IMR-90 (cell line): Measurements from ENCODE around the gene SCNN1B. TPM values are rescaled to one million over a fixed set of nuclear protein-coding genes. Genes with fewer than 3 reads are reported as not detected.

Source experiments
- ATAC-seq: fragments of 200-7000 bp; cut with Tn5 transposase; 2 replicates; pipeline ENCODE4 v1.9.1; 2020; ENCODE audit warnings: low read depth, mild to moderate bottlenecking, moderate library complexity
- BruUV-seq: library from RNA; stranded (reverse); fragments of 400-500 nt; replicated peaks from 2 replicates; lab custom pipeline; 2021; lab: Mats Ljungman, UMichigan
- CTCF ChIA-PET: fragments of 300-600 bp; formaldehyde crosslinking; extraction: SDS; loops from one replicate; lab custom pipeline; 2021; ENCODE audit warnings: antibody characterized with exemption; lab: Yijun Ruan, JAX
- POLR2A ChIA-PET: fragments of 300-600 bp; sonication (Branson Sonifier 250); formaldehyde crosslinking; loops from one replicate; lab custom pipeline; 2022; ENCODE audit warnings: antibody characterized with exemption; ENCODE audit not compliant: unreplicated experiment; lab: Charles Lee
- DNase-seq: peaks from one replicate; pipeline ENCODE4 v3.0.0; 2013
- H2AFZ ChIP-seq: replicated peaks from 2 replicates; pipeline ENCODE3; 2013; ENCODE audit warnings: low read length, mild to moderate bottlenecking; ENCODE audit not compliant: poor library complexity
- H2AK5ac ChIP-seq: 2 replicates; pipeline ENCODE4 v1.6.1; 2013; ENCODE audit warnings: low read depth, low read length, inconsistent platforms
- H2AK9ac ChIP-seq: replicated peaks from 2 replicates; pipeline ENCODE3; 2013; ENCODE audit warnings: mild to moderate bottlenecking, low read depth, low read length, moderate library complexity; ENCODE audit not compliant: poor library complexity
- H2BK120ac ChIP-seq: 2 replicates; pipeline ENCODE4 v1.6.1; 2013; ENCODE audit warnings: low read depth, low read length, inconsistent platforms
- H2BK15ac ChIP-seq: 3 replicates; pipeline ENCODE4 v1.6.1; 2013; ENCODE audit warnings: low read depth, low read length, inconsistent platforms
- H2BK20ac ChIP-seq: 2 replicates; pipeline ENCODE4 v1.6.1; 2013; ENCODE audit warnings: low read depth, mild to moderate bottlenecking, inconsistent platforms, low read length, moderate library complexity
- H2BK5ac ChIP-seq: 2 replicates; pipeline ENCODE4 v1.6.1; 2013; ENCODE audit warnings: mild to moderate bottlenecking, low read depth, low read length, inconsistent platforms; ENCODE audit not compliant: poor library complexity, severe bottlenecking
- H3K14ac ChIP-seq: replicated peaks from 2 replicates; pipeline ENCODE4 v1.6.1; 2013; ENCODE audit warnings: low read depth, low read length, inconsistent platforms
- H3K18ac ChIP-seq: 2 replicates; pipeline ENCODE4 v1.6.1; 2013; ENCODE audit warnings: low read depth, low read length, control low read depth
- H3K23ac ChIP-seq: 2 replicates; pipeline ENCODE4 v1.6.1; 2013; ENCODE audit warnings: low read depth, low read length, inconsistent platforms
- H3K27ac ChIP-seq: 2 replicates; pipeline ENCODE4 v1.5.1; 2013; ENCODE audit warnings: mild to moderate bottlenecking, control low read depth, low read length; ENCODE audit not compliant: insufficient read depth
- H3K27me3 ChIP-seq: 2 replicates; pipeline ENCODE4 v1.6.1; 2013; ENCODE audit warnings: low read length; ENCODE audit not compliant: control insufficient read depth, insufficient read depth
- H3K36me3 ChIP-seq: 2 replicates; pipeline ENCODE4 v1.6.1; 2013; ENCODE audit warnings: low read length, mixed read lengths; ENCODE audit not compliant: control insufficient read depth, insufficient read depth
- H3K4ac ChIP-seq: 2 replicates; pipeline ENCODE4 v1.6.1; 2013; ENCODE audit warnings: low read depth, low read length, inconsistent platforms
- H3K4me1 ChIP-seq: 2 replicates; pipeline ENCODE4 v1.6.1; 2013; ENCODE audit warnings: low read length, mixed read lengths; ENCODE audit not compliant: control insufficient read depth, insufficient read depth
- H3K4me2 ChIP-seq: 2 replicates; pipeline ENCODE4 v1.6.1; 2013; ENCODE audit warnings: low read depth, mild to moderate bottlenecking, control low read depth, low read length, moderate library complexity
- H3K4me3 ChIP-seq: 2 replicates; pipeline ENCODE4 v1.5.1; 2013; ENCODE audit warnings: low read depth, mild to moderate bottlenecking, control low read depth, low read length, moderate library complexity; ENCODE audit not compliant: insufficient read depth
- H3K56ac ChIP-seq: 2 replicates; pipeline ENCODE4 v1.6.1; 2013; ENCODE audit warnings: low read length, inconsistent platforms; ENCODE audit not compliant: insufficient read depth; ENCODE audit errors: extremely low read depth
- H3K79me1 ChIP-seq, 2 experiments: 2 replicates each; pipeline ENCODE4 v1.6.1; 2013; ENCODE audit warnings: low read length in 2 of 2, inconsistent platforms in 1 of 2, low read depth in 1 of 2
- H3K9ac ChIP-seq: 2 replicates; pipeline ENCODE4 v1.6.1; 2013; ENCODE audit warnings: low read depth, low read length, control low read depth
- H3K9me1 ChIP-seq: 2 replicates; pipeline ENCODE4 v1.6.1; 2013; ENCODE audit warnings: low read length, inconsistent platforms; ENCODE audit not compliant: insufficient read depth
- H3K9me3 ChIP-seq: 2 replicates; pipeline ENCODE4 v1.6.1; 2013; ENCODE audit warnings: low read length; ENCODE audit not compliant: control insufficient read depth, insufficient read depth
- H4K20me1 ChIP-seq: 2 replicates; pipeline ENCODE4 v1.6.1; 2013; ENCODE audit warnings: low read length, inconsistent platforms; ENCODE audit not compliant: insufficient read depth
- H4K5ac ChIP-seq: 2 replicates; pipeline ENCODE4 v1.6.1; 2013; ENCODE audit warnings: mild to moderate bottlenecking, low read depth, low read length, control low read depth
- H4K8ac ChIP-seq, 2 experiments: 2 replicates each; pipeline ENCODE4 v1.6.1; 2013; ENCODE audit warnings: low read depth in 2 of 2, low read length in 2 of 2, control low read depth in 1 of 2, inconsistent platforms in 1 of 2
- H4K91ac ChIP-seq: 2 replicates; pipeline ENCODE4 v1.6.1; 2013; ENCODE audit warnings: low read depth, low read length, inconsistent platforms; ENCODE audit not compliant: insufficient read depth
- BHLHE40 ChIP-seq: fragments of 150-350 bp; IDR thresholded peaks from 2 replicates; pipeline ENCODE4 v1.6.1; 2016; ENCODE audit warnings: mild to moderate bottlenecking, low read depth, low read length
- CEBPB ChIP-seq: IDR thresholded peaks from 2 replicates; pipeline ENCODE4 v1.6.1; 2012; ENCODE audit warnings: low read depth, low read length, improper control_type of control experiment
- CHD1 ChIP-seq: IDR thresholded peaks from 2 replicates; pipeline ENCODE4 v1.6.1; 2012; ENCODE audit warnings: low read depth, low read length, improper control_type of control experiment
- MXI1 ChIP-seq: IDR thresholded peaks from 2 replicates; pipeline ENCODE4 v1.6.1; 2012; ENCODE audit warnings: low read depth, mild to moderate bottlenecking, low read length, moderate library complexity, borderline replicate concordance
- NFE2L2 ChIP-seq: fragments of 150-350 bp; IDR thresholded peaks from 2 replicates; pipeline ENCODE4 v1.6.1; 2016; ENCODE audit warnings: low read depth, mild to moderate bottlenecking, low read length
- RAD21 ChIP-seq: IDR thresholded peaks from 2 replicates; pipeline ENCODE4 v1.6.1; 2012; ENCODE audit warnings: low read length, improper control_type of control experiment
- RCOR1 ChIP-seq: IDR thresholded peaks from 2 replicates; pipeline ENCODE4 v1.6.1; 2012; ENCODE audit warnings: mild to moderate bottlenecking, low read length, improper control_type of control experiment; ENCODE audit not compliant: insufficient replicate concordance
- RFX5 ChIP-seq: IDR thresholded peaks from 2 replicates; pipeline ENCODE4 v1.8.0; 2012; ENCODE audit warnings: low read depth, mild to moderate bottlenecking, low read length, moderate library complexity
- SMC3 ChIP-seq: fragments of 150-350 bp; IDR thresholded peaks from 2 replicates; pipeline ENCODE4 v1.6.1; 2016; ENCODE audit warnings: low read depth, mild to moderate bottlenecking, antibody characterized with exemption, low read length, moderate library complexity
- WGBS, 2 experiments: methylation state at CpG; one replicate each; pipeline versions ENCODE4 v1.1.5 to v1.1.7; 2013; ENCODE audit warnings: missing lambda C conversion rate in 2 of 2; ENCODE audit not compliant: insufficient read length in 1 of 2; ENCODE audit errors: extremely low coverage in 2 of 2; 5-methylcytosine and 5-hydroxymethylcytosine counted together
- dilution Hi-C: fragments of 300-500 bp; cut with HindIII; formaldehyde crosslinking; loops from one replicate; pipeline ENCODE4 v1.14.3; 2018; ENCODE audit warnings: low sequenced_read_pairs; ENCODE audit not compliant: unreplicated experiment
- in situ Hi-C: fragments of 300-500 bp; cut with MboI; formaldehyde crosslinking; loops from 3 replicates; pipeline ENCODE4 v1.14.3; 2019; ENCODE audit warnings: low sequenced_read_pairs, inconsistent platforms, mixed read lengths
- intact Hi-C: fragments of 100-400 bp; cut with micrococcal nuclease; formaldehyde crosslinking; loops from 2 replicates; pipeline ENCODE4 v1.10.0; 2022
- polyA plus RNA-seq, 3 experiments: library from polyadenylated mRNA; depleted of rRNA; stranded (reverse); fragments of >200 nt; gene quantifications; 2 replicates each; pipeline ENCODE4 v1.2.3, GENCODE V29; 2012; ENCODE audit warnings: low replicate concordance in 1 of 3
- total RNA-seq: library from RNA; depleted of rRNA; stranded (reverse); fragments of >200 nt; gene quantifications from 2 replicates; pipeline ENCODE4 v1.2.3, GENCODE V29; 2012
- TF ChIP-seq, protein P1 (sequence below): fragments of 150-350 bp; IDR thresholded peaks from 2 replicates; pipeline ENCODE4 v1.6.1; 2016; ENCODE audit warnings: low read depth, mild to moderate bottlenecking, low read length, moderate library complexity, borderline replicate concordance
- TF ChIP-seq, protein P2 (sequence below): conservative IDR thresholded peaks from 2 replicates; pipeline ENCODE4 v1.5.1; 2012; ENCODE audit warnings: mild to moderate bottlenecking, low read depth, low read length, improper control_type of control experiment

The SCNN1B gene
- total and polyA plus RNA-seq, 2 of the 4 experiments (the other 2 are of a cell fraction), result not detected

DNA sequence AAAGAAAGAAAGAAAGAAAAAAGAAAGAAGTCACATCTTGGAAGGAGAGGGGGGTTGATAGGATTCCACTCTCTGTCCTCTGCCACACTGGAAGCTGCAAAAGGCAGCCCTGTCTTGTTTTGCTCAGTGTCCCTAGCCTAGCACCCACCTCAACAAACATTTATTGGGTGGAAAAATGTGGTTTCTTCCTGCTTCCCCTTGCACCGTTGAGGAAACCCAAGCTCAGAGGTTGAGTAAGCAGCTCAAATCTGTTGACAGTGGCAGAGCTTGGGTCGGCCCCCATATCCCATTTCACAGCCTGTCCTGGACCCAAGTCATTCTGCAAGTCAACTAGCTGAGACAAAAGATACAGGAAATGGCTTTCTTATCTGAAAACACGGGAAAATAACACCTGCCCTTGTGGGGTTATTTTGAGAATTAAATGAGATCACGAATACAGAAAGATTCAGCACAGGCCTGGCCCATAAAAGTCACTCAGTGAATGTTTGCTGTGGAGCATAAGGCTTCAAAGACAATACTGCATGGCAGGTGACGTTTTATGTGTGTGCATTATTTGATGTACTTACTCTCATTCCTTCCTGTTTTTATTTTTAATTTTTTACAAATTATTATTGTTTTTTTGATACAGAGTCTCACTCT is 63.6 kb downstream of the SCNN1B start:
- Histone ChIP-seq H2BK20ac (no peak overlapping the region), H2AK9ac (no peak overlapping the region), H3K36me3 (no peaks in the 10 kb centered on the region), H3K79me1 (no peaks in the 10 kb centered on the region), H3K56ac (no peak overlapping the region), H4K8ac (no peak overlapping the region), H3K27me3 (peaks cover 6% of the 10 kb centered on the region; the same call in 1 of the 2 replicates), H3K9me3 (no peaks in the 10 kb centered on the region), H2BK120ac (no peak overlapping the region), H2AK5ac (no peak overlapping the region), H2AFZ (no peak overlapping the region), H4K5ac (no peak overlapping the region), H3K9ac (no peak overlapping the region), H3K18ac (no peak overlapping the region), H4K20me1 (no peaks in the 10 kb centered on the region), H2BK5ac (no peak overlapping the region), H3K4me1 (no peaks in the 10 kb centered on the region), H4K91ac (no peak overlapping the region), H3K14ac (no peak overlapping the region), H3K4me2 (no peak overlapping the region), H3K9me1 (no peaks in the 10 kb centered on the region; the same call in 1 of the 2 replicates), H3K4ac (no peak overlapping the region), H3K4me3 (no peak overlapping the region), H2BK15ac (no peak overlapping the region), H3K23ac (no peak overlapping the region), H3K27ac (no peak overlapping the region)
- no peak for DNase-seq
- WGBS, 2 experiments, result no CpG with 5 or more reads among the region's 5 CpGs
- ChIA-PET CTCF (interaction anchor here (0.6 kb wide), 1 partner anchor 113 kb away, joined by 3 read pairs; no protein-coding TSS in a partner anchor), POLR2A (no interaction called here)
- ATAC-seq, result no peak
- TF ChIP-seq, protein P1, sequence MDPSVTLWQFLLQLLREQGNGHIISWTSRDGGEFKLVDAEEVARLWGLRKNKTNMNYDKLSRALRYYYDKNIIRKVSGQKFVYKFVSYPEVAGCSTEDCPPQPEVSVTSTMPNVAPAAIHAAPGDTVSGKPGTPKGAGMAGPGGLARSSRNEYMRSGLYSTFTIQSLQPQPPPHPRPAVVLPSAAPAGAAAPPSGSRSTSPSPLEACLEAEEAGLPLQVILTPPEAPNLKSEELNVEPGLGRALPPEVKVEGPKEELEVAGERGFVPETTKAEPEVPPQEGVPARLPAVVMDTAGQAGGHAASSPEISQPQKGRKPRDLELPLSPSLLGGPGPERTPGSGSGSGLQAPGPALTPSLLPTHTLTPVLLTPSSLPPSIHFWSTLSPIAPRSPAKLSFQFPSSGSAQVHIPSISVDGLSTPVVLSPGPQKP, result no peak
- no peak for TF ChIP-seq RFX5
- TF ChIP-seq RCOR1, result no peak
- TF ChIP-seq CEBPB, result no peak
- TF ChIP-seq, protein P2, sequence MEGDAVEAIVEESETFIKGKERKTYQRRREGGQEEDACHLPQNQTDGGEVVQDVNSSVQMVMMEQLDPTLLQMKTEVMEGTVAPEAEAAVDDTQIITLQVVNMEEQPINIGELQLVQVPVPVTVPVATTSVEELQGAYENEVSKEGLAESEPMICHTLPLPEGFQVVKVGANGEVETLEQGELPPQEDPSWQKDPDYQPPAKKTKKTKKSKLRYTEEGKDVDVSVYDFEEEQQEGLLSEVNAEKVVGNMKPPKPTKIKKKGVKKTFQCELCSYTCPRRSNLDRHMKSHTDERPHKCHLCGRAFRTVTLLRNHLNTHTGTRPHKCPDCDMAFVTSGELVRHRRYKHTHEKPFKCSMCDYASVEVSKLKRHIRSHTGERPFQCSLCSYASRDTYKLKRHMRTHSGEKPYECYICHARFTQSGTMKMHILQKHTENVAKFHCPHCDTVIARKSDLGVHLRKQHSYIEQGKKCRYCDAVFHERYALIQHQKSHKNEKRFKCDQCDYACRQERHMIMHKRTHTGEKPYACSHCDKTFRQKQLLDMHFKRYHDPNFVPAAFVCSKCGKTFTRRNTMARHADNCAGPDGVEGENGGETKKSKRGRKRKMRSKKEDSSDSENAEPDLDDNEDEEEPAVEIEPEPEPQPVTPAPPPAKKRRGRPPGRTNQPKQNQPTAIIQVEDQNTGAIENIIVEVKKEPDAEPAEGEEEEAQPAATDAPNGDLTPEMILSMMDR, result no peak
- TF ChIP-seq CHD1, result no peak
- TF ChIP-seq MXI1, result no peak
- TF ChIP-seq SMC3, result no peak
- no peak for TF ChIP-seq BHLHE40
- no peak for TF ChIP-seq NFE2L2
- no peak for TF ChIP-seq RAD21
- in situ Hi-C loops (no loop called here), dilution Hi-C loops (no loop called here), intact Hi-C loops (no loop called here)
- BruUV-seq, result no TSS peak
